WTC11 (cell line): ENCODE measurements around the gene SLC10A4.

ENCODE experiments used
- CTCF ChIP-seq: fragments of 200-600 bp; IDR thresholded peaks from 2 replicates; pipeline ENCODE4 v1.8.0; 2022; ENCODE audit warnings: antibody characterized with exemption
- EMX1 ChIP-seq: fragments of 250-450 bp; sonication (Bioruptor Pico); IDR thresholded peaks from 2 replicates; pipeline ENCODE4 v1.8.0; 2021; ENCODE audit warnings: mild to moderate bottlenecking
- FOXP4 ChIP-seq: sonication (generic); formaldehyde crosslinking; IDR thresholded peaks from 2 replicates; pipeline ENCODE4 v1.8.0; 2022; ENCODE audit warnings: mild to moderate bottlenecking, missing genetic modification reagents
- SP1 ChIP-seq: sonication (generic); formaldehyde crosslinking; conservative IDR thresholded peaks from 2 replicates; pipeline ENCODE4 v1.8.1; 2022; ENCODE audit warnings: missing genetic modification reagents
- TCF7 ChIP-seq: sonication (generic); formaldehyde crosslinking; IDR thresholded peaks from 2 replicates; pipeline ENCODE4 v1.8.0; 2022; ENCODE audit warnings: mild to moderate bottlenecking, low read depth, missing genetic modification reagents, moderate library complexity

GRCh38 chr4:48506716-48507115, 23.6 kb downstream of the SLC10A4 start:
- TF ChIP-seq EMX1 (CRISPR knock-in tag) (no peak), CTCF (no peak), FOXP4 (no peak), TCF7 (CRISPR knock-in tag) (no peak), SP1 (CRISPR knock-in tag) (no peak)
